HCT116 (cell line): Measurements from ENCODE around the gene MATCAP1. TPM values are rescaled to one million over a fixed set of nuclear protein-coding genes. Genes with fewer than 3 reads are reported as not detected.
A peak's percentile ranks its signal among the peaks of the same experiment; 100 is the strongest.

Experiments used
- ATAC-seq: fragments of 200-7000 bp; cut with Tn5 transposase; 2 replicates; pipeline ENCODE4 v1.9.1; 2020; ENCODE audit warnings: mild to moderate bottlenecking, moderate library complexity
- BruUV-seq: library from RNA; stranded (reverse); fragments of 400-500 nt; replicated peaks from 2 replicates; lab custom pipeline; 2021; lab: Mats Ljungman, UMichigan
- CTCF ChIA-PET: fragments of 300-600 bp; sonication (Branson Sonifier 250); formaldehyde crosslinking; loops from one replicate; lab custom pipeline; 2021; ENCODE audit warnings: antibody characterized with exemption; lab: Charles Lee
- POLR2A ChIA-PET: fragments of 300-600, 350-600 bp; sonication (Branson Sonifier 250); formaldehyde crosslinking; loops from one replicate; lab custom pipeline; 2021; ENCODE audit warnings: antibody characterized with exemption; lab: Charles Lee
- RAD21 ChIA-PET, 2 experiments: fragments of 300-600 bp; sonication (Branson Sonifier 250); formaldehyde crosslinking; loops; one replicate each; lab custom pipeline; 2023; ENCODE audit warnings: low total read pairs in 2 of 2; ENCODE audit not compliant: uncharacterized antibody in 2 of 2, unreplicated experiment in 2 of 2, low non-redundant PET in 1 of 2; lab: Charles Lee
- DNase-seq: peaks from one replicate; pipeline ENCODE4 v3.0.0-alpha.2; 2010; ENCODE audit warnings: low read depth, low spot score
- H2AFZ ChIP-seq: fragments of 200-600 bp; shearing (Covaris generic), sonication (generic); 2 replicates; pipeline ENCODE4 v1.6.1; 2017; ENCODE audit warnings: low read depth, mixed run types, mixed read lengths, antibody characterized with exemption, low read length; ENCODE audit not compliant: poor library complexity, severe bottlenecking
- H3K27ac ChIP-seq: 2 replicates; pipeline ENCODE4 v1.5.1; 2012; ENCODE audit warnings: low read depth, low read length
- H3K27me3 ChIP-seq: fragments of 200-600 bp; sonication (generic); 2 replicates; pipeline ENCODE4 v1.6.1; 2016; ENCODE audit warnings: mixed run types, low read length, mixed read lengths; ENCODE audit not compliant: insufficient read depth
- H3K36me3 ChIP-seq, 2 experiments: fragments of 200-500 bp in 1 of 2; fragments of 200-600 bp in 1 of 2; sonication (Bioruptor generic) in 1 of 2; sonication (generic) in 1 of 2; 2 replicates each; pipeline versions ENCODE4 v1.5.1 to v1.6.1; 2014 to 2016; ENCODE audit warnings: low read length in 2 of 2, inconsistent platforms in 1 of 2, mixed read lengths in 1 of 2, mixed run types in 1 of 2; ENCODE audit not compliant: insufficient read depth in 2 of 2, control insufficient read depth in 1 of 2
- H3K4me1 ChIP-seq, 2 experiments: fragments of 200-600 bp in 1 of 2; sonication (generic) in 1 of 2; 2 replicates each; pipeline versions ENCODE4 v1.5.1 to v1.6.1; 2012 to 2017; ENCODE audit warnings: low read length in 2 of 2, inconsistent platforms in 1 of 2, mild to moderate bottlenecking in 1 of 2, mixed read lengths in 1 of 2, mixed run types in 1 of 2, moderate library complexity in 1 of 2; ENCODE audit not compliant: insufficient read depth in 2 of 2, control insufficient read depth in 1 of 2
- H3K4me2 ChIP-seq: fragments of 200-600 bp; sonication (generic); 2 replicates; pipeline ENCODE4 v1.6.1; 2017; ENCODE audit warnings: mixed run types, low read length, mixed read lengths
- H3K4me3 ChIP-seq, 2 experiments: fragments of 200-600 bp in 1 of 2; sonication (generic) in 1 of 2; replicated peaks in 1 of 2; 2 replicates each; pipeline ENCODE4 v1.5.1; 2011 to 2016; ENCODE audit warnings: low read length in 2 of 2, control low read depth in 1 of 2, low read depth in 1 of 2, mild to moderate bottlenecking in 1 of 2, mixed read lengths in 1 of 2, mixed run types in 1 of 2
- H3K79me2 ChIP-seq: fragments of 200-600 bp; sonication (generic); 2 replicates; pipeline ENCODE4 v1.6.1; 2017; ENCODE audit warnings: mild to moderate bottlenecking, mixed run types, low read length, moderate library complexity, mixed read lengths; ENCODE audit not compliant: insufficient read depth
- H3K9ac ChIP-seq: fragments of 200-600 bp; sonication (generic); 2 replicates; pipeline ENCODE4 v1.6.1; 2016; ENCODE audit warnings: low read length, mixed read lengths
- H3K9me2 ChIP-seq: fragments of 200-600 bp; sonication (generic), shearing (Covaris generic); 2 replicates; pipeline ENCODE4 v1.6.1; 2017; ENCODE audit warnings: mixed run types, mild to moderate bottlenecking, moderate library complexity; ENCODE audit not compliant: insufficient read depth
- H3K9me3 ChIP-seq, 2 experiments: fragments of 200-500 bp in 1 of 2; fragments of 200-600 bp in 1 of 2; sonication (Bioruptor generic) in 1 of 2; sonication (generic) in 1 of 2; 2 replicates each; pipeline ENCODE4 v1.6.1; 2014 to 2017; ENCODE audit warnings: low read length in 2 of 2, mixed read lengths in 2 of 2, inconsistent platforms in 1 of 2, low read depth in 1 of 2, mild to moderate bottlenecking in 1 of 2, mixed run types in 1 of 2, moderate library complexity in 1 of 2; ENCODE audit not compliant: control insufficient read depth in 1 of 2, insufficient read depth in 1 of 2
- H4K20me1 ChIP-seq: fragments of 200-600 bp; sonication (generic), shearing (Covaris generic); 2 replicates; pipeline ENCODE4 v1.6.1; 2017; ENCODE audit warnings: mixed run types, mild to moderate bottlenecking, moderate library complexity; ENCODE audit not compliant: insufficient read depth
- EZH2 ChIP-seq: fragments of 200-600 bp; sonication (generic); IDR thresholded peaks from 2 replicates; pipeline ENCODE4 v1.6.1; 2017; ENCODE audit warnings: antibody characterized with exemption, mixed run types
- EZH2phosphoT487 ChIP-seq: fragments of 200-600 bp; IDR thresholded peaks from 2 replicates; pipeline ENCODE4 v1.6.1; 2018; ENCODE audit warnings: antibody characterized with exemption, borderline replicate concordance
- FOSL1 ChIP-seq: IDR thresholded peaks from 2 replicates; pipeline ENCODE4 v1.6.1; 2012; ENCODE audit warnings: low read depth
- ZNF274 ChIP-seq: fragments of 200-500 bp; sonication (Bioruptor generic); IDR thresholded peaks from 2 replicates; pipeline ENCODE4 v1.6.1; 2014; ENCODE audit warnings: mild to moderate bottlenecking, low read depth, low read length, inconsistent platforms
- intact Hi-C: fragments of 100-400 bp; cut with micrococcal nuclease; formaldehyde crosslinking; loops from 2 replicates; pipeline ENCODE4 v1.10.0; 2022
- total RNA-seq: library from RNA; stranded (reverse); gene quantifications from one replicate; pipeline ENCODE4 v1.2.1, GENCODE V29; 2021; ENCODE audit not compliant: unreplicated experiment

MATCAP1 gene
- total RNA-seq, 1 experiment from 2014 or later: 38.7 TPM

DNA sequence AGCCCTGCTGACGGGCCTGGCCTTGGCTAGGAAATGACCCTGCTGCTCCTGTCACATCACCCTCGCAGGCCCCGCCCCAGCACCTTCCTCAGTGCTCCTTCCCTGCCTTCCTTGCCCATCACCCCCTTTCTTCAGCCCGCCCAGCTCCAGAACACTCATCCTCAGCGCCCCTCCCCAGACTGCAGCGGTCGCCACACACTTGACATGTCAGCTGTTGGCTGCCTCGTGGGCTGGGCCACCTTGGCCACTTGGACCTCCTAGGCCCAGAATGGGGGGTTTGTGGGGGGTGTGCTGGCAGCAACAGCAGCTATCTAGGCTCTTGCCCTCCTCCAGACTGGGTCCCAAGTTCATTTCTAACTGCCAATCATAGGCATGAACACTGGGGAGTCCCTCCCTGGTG is 25.8 kb upstream of the MATCAP1 start:
- ATAC-seq: no peak
- RAD21 ChIA-PET: no interaction called here

GRCh38 chr16:67208154-67208896 is 24.6 kb upstream of the MATCAP1 start:
- H3K4me1 ChIP-seq: peaks cover 11 to 32% of the 10 kb centered on the region in 2 experiments
- no peak overlapping the region for H2AFZ ChIP-seq
- RAD21 ChIA-PET: no interaction called here
- POLR2A ChIA-PET: interaction anchor here (0.8 kb wide), 1 partner anchor 10 kb away, joined by 5 read pairs; no protein-coding TSS in a partner anchor
- DNase-seq (no peak), ATAC-seq (no peak)
- no peak for TF ChIP-seq FOSL1
- no peak for TF ChIP-seq EZH2phosphoT487
- TF ChIP-seq EZH2: no peak
- TF ChIP-seq ZNF274: no peak
- peaks cover 0 to 5% of the 10 kb centered on the region in 2 experiments; a peak in 2 of 4 replicates for H3K36me3 ChIP-seq
- no peaks in the 10 kb centered on the region for H3K9me3 ChIP-seq
- peak overlapping the region; percentile 62 for H3K4me2 ChIP-seq
- no peaks in the 10 kb centered on the region for H3K79me2 ChIP-seq
- BruUV-seq: no TSS peak
- no peaks in the 10 kb centered on the region for H3K27me3 ChIP-seq
- H3K27ac ChIP-seq: peak overlapping the region; percentile 40; the same call in 1 of the 2 replicates
- no peaks in the 10 kb centered on the region for H4K20me1 ChIP-seq
- CTCF ChIA-PET: interaction anchor here (1.8 kb wide), 1 partner anchor 10 kb away, joined by 7 read pairs; no protein-coding TSS in a partner anchor
- H3K4me3 ChIP-seq: no peak overlapping the region
- no peaks in the 10 kb centered on the region for H3K9me2 ChIP-seq
- H3K9ac ChIP-seq: peak overlapping the region; percentile 32; the same call in 1 of the 2 replicates
- intact Hi-C loops: no loop called here

More for the DNA sequence above, 25.8 kb upstream of the MATCAP1 start:
- Histone ChIP-seq H4K20me1 (no peaks in the 10 kb centered on the region), H2AFZ (no peak overlapping the region), H3K36me3 (no peaks in the 10 kb centered on the region), H3K4me1 (peaks cover 11 to 34% of the 10 kb centered on the region in 2 experiments), H3K9me3 (no peaks in the 10 kb centered on the region), H3K27ac (no peak overlapping the region), H3K9me2 (no peaks in the 10 kb centered on the region), H3K27me3 (no peaks in the 10 kb centered on the region), H3K4me2 (no peak overlapping the region), H3K4me3 (no peak overlapping the region), H3K79me2 (no peaks in the 10 kb centered on the region), H3K9ac (no peak overlapping the region)
- ChIA-PET CTCF (interaction anchor here (1.4 kb wide), 1 partner anchor 11 kb away, joined by 3 read pairs; no protein-coding TSS in a partner anchor), POLR2A (no interaction called here)
- no peak for TF ChIP-seq FOSL1
- DNase-seq: no peak
- BruUV-seq: no TSS peak
- intact Hi-C loops: no loop called here
